GM21367 (cell line): ENCODE measurements around the gene LRRC28.
A peak's percentile ranks its signal among the peaks of the same experiment; 100 is the strongest.
"Not testable (repeated sequence)": the region's sequence is repeated elsewhere in the genome, so short reads cannot be mapped to it uniquely, and the experiment has no call there.

Experiments used
- ATAC-seq: cut with Tn5 transposase; IDR thresholded peaks from one replicate; pipeline ENCODE4 v1.9.1; 2021; ENCODE audit not compliant: unreplicated experiment

The LRRC28 gene

GRCh38 chr15:99390667-99391066 is 139.4 kb downstream of the LRRC28 start:
- ATAC-seq = no peak

- no peak for ATAC-seq
Observed at GRCh38 chr15:99393641-99394040, 142.4 kb downstream of the LRRC28 start.

- ATAC-seq = no peak
Observed at GRCh38 chr15:99396375-99396774, 145.1 kb downstream of the LRRC28 start.

GRCh38 chr15:99399061-99399460 is 147.8 kb downstream of the LRRC28 start:
- ATAC-seq = no peak

GRCh38 chr15:99399618-99400017 is 148.3 kb downstream of the LRRC28 start:
- ATAC-seq = no peak

- ATAC-seq = not testable (repeated sequence)
Observed at GRCh38 chr15:99401216-99401615, 149.9 kb downstream of the LRRC28 start.

GRCh38 chr15:99402014-99402729 is 150.9 kb downstream of the LRRC28 start:
- no peak for ATAC-seq

GRCh38 chr15:99403597-99403996 is 152.3 kb downstream of the LRRC28 start:
- no peak for ATAC-seq

GRCh38 chr15:99404454-99404853 is 153.2 kb downstream of the LRRC28 start:
- ATAC-seq = no peak

- no peak for ATAC-seq
Observed at GRCh38 chr15:99406120-99406519, 154.8 kb downstream of the LRRC28 start.

- ATAC-seq = no peak
Observed at GRCh38 chr15:99406716-99407487, 155.6 kb downstream of the LRRC28 start.

GRCh38 chr15:99407716-99408115 is 156.4 kb downstream of the LRRC28 start:
- ATAC-seq = no peak

- ATAC-seq = no peak
Observed at GRCh38 chr15:99408236-99409096, 157.2 kb downstream of the LRRC28 start.

GRCh38 chr15:99409097-99409473 is 157.8 kb downstream of the LRRC28 start:
- ATAC-seq = peak; percentile 85

- no peak for ATAC-seq
Observed at GRCh38 chr15:99409560-99409959, 158.3 kb downstream of the LRRC28 start.

GRCh38 chr15:99410477-99410876 is 159.2 kb downstream of the LRRC28 start:
- no peak for ATAC-seq

- ATAC-seq = no peak
Observed at GRCh38 chr15:99411234-99411633, 160.0 kb downstream of the LRRC28 start.

GRCh38 chr15:99412082-99412481 is 160.8 kb downstream of the LRRC28 start:
- no peak for ATAC-seq

- no peak for ATAC-seq
Observed at GRCh38 chr15:99412626-99413025, 161.3 kb downstream of the LRRC28 start.

- ATAC-seq = no peak
Observed at GRCh38 chr15:99413955-99414754, 162.9 kb downstream of the LRRC28 start.
